Measurements from ENCODE around the gene GPS1.

DNA sequence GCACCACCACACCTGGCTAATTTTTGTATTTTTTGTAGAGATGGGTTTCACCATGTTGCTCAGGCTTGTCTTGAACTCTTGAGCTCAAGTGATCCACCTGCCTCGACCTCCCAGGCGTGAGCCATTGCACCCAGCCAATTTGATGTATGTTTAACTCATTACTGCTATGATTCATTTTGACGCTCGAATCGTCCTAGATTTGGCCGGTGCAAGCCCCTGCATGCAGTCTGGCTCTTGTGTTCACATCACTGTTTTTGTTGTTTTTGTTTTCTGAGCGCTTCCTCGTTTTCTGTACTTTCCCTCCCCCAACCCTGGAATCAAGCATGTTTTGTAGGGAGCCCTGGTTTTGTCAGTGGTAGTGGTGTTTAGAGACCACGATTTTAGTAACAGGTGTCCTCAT is 21.7 kb downstream of the GPS1 start:
- TF ChIP-seq GATA2 (IDR thresholded peaks at IDR 0.05; ENCODE audit: low read depth, low read length) (no peak), GATA3 (IDR thresholded peaks at IDR 0.05; ENCODE audit: low read depth, low read length) (no peak)
